Esophagus muscularis mucosa (tissue), 4 donors: ENCODE measurements around the gene VNN1. TPM values are rescaled to one million over a fixed set of nuclear protein-coding genes. Genes with fewer than 3 reads are reported as not detected.

Experiments
- DNase-seq: peaks from one replicate; pipeline ENCODE4 v3.0.0-alpha.2; 2017; ENCODE audit errors: extremely low spot score
- H3K27ac ChIP-seq, 4 donors: fragments of 200-600 bp; sonication (generic); replicated peaks in 1 of 4; 1 replicate in 3 of 4; 2 replicates in 1 of 4; pipeline ENCODE4 v1.5.1; 2016 to 2019; ENCODE audit warnings: mild to moderate bottlenecking in 1 of 4
- H3K27me3 ChIP-seq, 4 donors: fragments of 200-600 bp; sonication (generic); one replicate each; pipeline versions ENCODE4 v1.5.1 to v1.6.0; 2016 to 2019
- H3K36me3 ChIP-seq, 4 donors: fragments of 200-600 bp; sonication (generic); one replicate each; pipeline ENCODE4 v1.5.1; 2016 to 2019
- H3K4me1 ChIP-seq, 4 donors: fragments of 200-600 bp; sonication (generic); one replicate each; pipeline ENCODE4 v1.5.1; 2016 to 2019
- H3K4me3 ChIP-seq, 4 donors: fragments of 200-600 bp; sonication (generic); 1 replicate in 2 of 4; 2 replicates in 2 of 4; pipeline ENCODE4 v1.5.1; 2016 to 2019; ENCODE audit warnings: mild to moderate bottlenecking in 4 of 4, moderate library complexity in 1 of 4
- H3K9me3 ChIP-seq, 4 donors: fragments of 200-600 bp; sonication (generic); 1 replicate in 3 of 4; 2 replicates in 1 of 4; pipeline ENCODE4 v1.5.1; 2016 to 2019
- CTCF ChIP-seq, 3 experiments: fragments of 200-600 bp in 2 of 3; fragments of 450-650 bp in 1 of 3; sonication (generic) in 2 of 3; IDR thresholded peaks; one replicate each; pipeline ENCODE4 v1.5.1; 2017 to 2019; ENCODE audit warnings: antibody characterized with exemption in 3 of 3, mild to moderate bottlenecking in 2 of 3, moderate library complexity in 1 of 3
- EP300 ChIP-seq: sonication (generic); formaldehyde crosslinking; IDR thresholded peaks from one replicate; pipeline ENCODE4 v1.6.1; 2017; ENCODE audit warnings: antibody characterized with exemption
- POLR2A ChIP-seq: fragments of 450-650 bp; IDR thresholded peaks from one replicate; pipeline ENCODE4 v1.6.1; 2017; ENCODE audit warnings: antibody characterized with exemption, moderate library complexity, mild to moderate bottlenecking, low read depth
- POLR2AphosphoS5 ChIP-seq, 2 donors: sonication (generic); formaldehyde crosslinking; IDR thresholded peaks; one replicate each; pipeline ENCODE4 v1.6.1; 2017; ENCODE audit warnings: antibody characterized with exemption in 2 of 2
- WGBS: methylation state at CpG from one replicate; pipeline ENCODE4 v1.1.5; 2018; 5-methylcytosine and 5-hydroxymethylcytosine counted together
- intact Hi-C: fragments of 100-400 bp; cut with DNase I; formaldehyde crosslinking; loops from one replicate; pipeline ENCODE4 v1.15.1; 2023
- total RNA-seq, 4 donors: library from RNA; depleted of rRNA; stranded (reverse); fragments of >200 nt; gene quantifications; one replicate each; pipeline versions ENCODE4 v1.1.0 to v1.2.1, GENCODE V29; 2016

The VNN1 gene, protein sequence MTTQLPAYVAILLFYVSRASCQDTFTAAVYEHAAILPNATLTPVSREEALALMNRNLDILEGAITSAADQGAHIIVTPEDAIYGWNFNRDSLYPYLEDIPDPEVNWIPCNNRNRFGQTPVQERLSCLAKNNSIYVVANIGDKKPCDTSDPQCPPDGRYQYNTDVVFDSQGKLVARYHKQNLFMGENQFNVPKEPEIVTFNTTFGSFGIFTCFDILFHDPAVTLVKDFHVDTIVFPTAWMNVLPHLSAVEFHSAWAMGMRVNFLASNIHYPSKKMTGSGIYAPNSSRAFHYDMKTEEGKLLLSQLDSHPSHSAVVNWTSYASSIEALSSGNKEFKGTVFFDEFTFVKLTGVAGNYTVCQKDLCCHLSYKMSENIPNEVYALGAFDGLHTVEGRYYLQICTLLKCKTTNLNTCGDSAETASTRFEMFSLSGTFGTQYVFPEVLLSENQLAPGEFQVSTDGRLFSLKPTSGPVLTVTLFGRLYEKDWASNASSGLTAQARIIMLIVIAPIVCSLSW
- 1 to 10 TPM in 3 of 4 donors, under 1 TPM in 1; 0.57 to 2.7 (median 1.3) TPM for total RNA-seq

DNA sequence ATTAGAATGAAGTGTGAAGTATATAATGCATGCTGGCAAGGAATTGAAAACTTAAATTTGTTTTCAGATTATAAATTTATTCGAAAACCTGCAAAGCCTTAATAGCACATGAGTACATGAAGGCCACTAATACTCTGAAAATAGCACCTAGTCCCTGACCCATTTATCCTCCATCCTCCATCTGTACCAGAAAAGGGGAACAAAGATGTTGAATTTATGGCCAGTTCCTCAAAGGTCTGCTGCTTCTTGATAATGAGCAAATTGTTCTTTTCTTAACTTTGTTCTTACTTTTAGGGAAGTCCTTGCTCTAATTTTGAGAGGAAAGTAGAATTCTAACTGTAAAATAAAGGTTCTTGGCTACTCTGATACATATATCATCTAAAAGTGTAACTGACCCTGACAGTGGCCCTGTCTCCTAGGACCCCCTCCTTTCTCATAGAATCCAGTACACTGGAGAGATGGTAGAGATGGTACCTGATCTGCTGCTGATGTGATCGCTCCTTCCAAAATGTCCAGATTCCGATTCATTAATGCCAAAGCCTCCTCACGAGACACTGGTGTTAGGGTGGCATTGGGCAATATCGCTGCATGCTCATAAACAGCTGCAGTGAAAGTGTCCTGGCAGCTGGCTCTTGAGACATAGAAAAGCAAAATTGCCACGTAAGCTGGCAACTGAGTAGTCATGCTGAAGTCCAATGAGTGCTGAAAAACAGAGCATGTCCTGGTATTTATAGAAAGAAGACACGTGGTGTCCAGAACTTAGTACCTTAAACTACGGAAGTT lies at the start of gene VNN1:
Gene VNN1, minus strand, starts transcription at position 704 of the 783 bp plus-strand sequence. Its CDS starts 20 bp downstream, at position 684.
- peak within 1 kb of the TSS in 3 of 4 donors; percentile 37 to 52 (median 40) for H3K27ac ChIP-seq
- no peaks in the 10 kb centered on the region for H3K36me3 ChIP-seq
- no peaks in the 10 kb centered on the region for H3K4me1 ChIP-seq
- TF ChIP-seq EP300 = no peak
- TF ChIP-seq POLR2A = no peak
- TF ChIP-seq POLR2AphosphoS5 (IDR thresholded peaks at IDR 0.05) = peak; percentile 13 to 23
- TF ChIP-seq CTCF (IDR thresholded peaks at IDR 0.05) = no peak
- H3K4me3 ChIP-seq = no peak within 1 kb of the TSS
- 74% methylated on average over 8 of the region's 8 CpGs for WGBS
- intact Hi-C loops = no loop called here
- H3K27me3 ChIP-seq = no peaks in the 10 kb centered on the region
- DNase-seq = no peak
- H3K9me3 ChIP-seq = no peaks in the 10 kb centered on the region

GRCh38 chr6:132763269-132763668 lies 49.4 kb upstream of the VNN1 start:
- 47% methylated on average over 2 of the region's 2 CpGs for WGBS
- Histone ChIP-seq H3K4me1 (peaks cover 0 to 8% (median 0%) of the 10 kb centered on the region in 4 donors), H3K36me3 (no peaks in the 10 kb centered on the region), H3K27me3 (no peaks in the 10 kb centered on the region), H3K27ac (no peak overlapping the region), H3K9me3 (no peaks in the 10 kb centered on the region), H3K4me3 (no peak overlapping the region)
- TF ChIP-seq CTCF (IDR thresholded peaks at IDR 0.05) (no peak), POLR2AphosphoS5 (IDR thresholded peaks at IDR 0.05) (no peak), EP300 (no peak), POLR2A (no peak)
- DNase-seq = no peak
- intact Hi-C loops = loop anchor here (10.0 kb wide), 1 partner anchor 88 kb away; no protein-coding TSS in a partner anchor

- H3K27me3 ChIP-seq = no peaks in the 10 kb centered on the region
- intact Hi-C loops = loop anchor here (10.0 kb wide), 1 partner anchor 85 kb away; no protein-coding TSS in a partner anchor
- no peak overlapping the region for H3K27ac ChIP-seq
- H3K36me3 ChIP-seq = no peaks in the 10 kb centered on the region
- no peak overlapping the region for H3K4me3 ChIP-seq
- H3K4me1 ChIP-seq = peaks cover 0 to 8% (median 0%) of the 10 kb centered on the region in 4 donors
- H3K9me3 ChIP-seq = no peaks in the 10 kb centered on the region
- 92% methylated on average over 3 of the region's 3 CpGs for WGBS
- no peak for TF ChIP-seq POLR2A
- TF ChIP-seq POLR2AphosphoS5 (IDR thresholded peaks at IDR 0.05) = no peak
- no peak for TF ChIP-seq EP300
- no peak for TF ChIP-seq CTCF (IDR thresholded peaks at IDR 0.05)
- DNase-seq = no peak
Observed at GRCh38 chr6:132760256-132760655, 46.4 kb upstream of the VNN1 start.

GRCh38 chr6:132758689-132759088 lies 44.8 kb upstream of the VNN1 start:
- Histone ChIP-seq H3K9me3 (no peaks in the 10 kb centered on the region), H3K4me3 (no peak overlapping the region), H3K4me1 (no peaks in the 10 kb centered on the region), H3K36me3 (no peaks in the 10 kb centered on the region), H3K27ac (no peak overlapping the region), H3K27me3 (no peaks in the 10 kb centered on the region)
- TF ChIP-seq CTCF (IDR thresholded peaks at IDR 0.05) (no peak), POLR2AphosphoS5 (IDR thresholded peaks at IDR 0.05) (no peak), EP300 (no peak), POLR2A (no peak)
- intact Hi-C loops = no loop called here
- no peak for DNase-seq
- 93% methylated on average over 2 of the region's 2 CpGs for WGBS
